SW480 (cell line): Measurements from ENCODE around the gene DENND4A.
"Not testable (repeated sequence)": the region's sequence is repeated elsewhere in the genome, so short reads cannot be mapped to it uniquely, and the experiment has no call there.

Experiments
- DNase-seq: peaks from one replicate; pipeline ENCODE4 v3.0.0-alpha.2; 2016; ENCODE audit warnings: low spot score

DENND4A gene

DNA sequence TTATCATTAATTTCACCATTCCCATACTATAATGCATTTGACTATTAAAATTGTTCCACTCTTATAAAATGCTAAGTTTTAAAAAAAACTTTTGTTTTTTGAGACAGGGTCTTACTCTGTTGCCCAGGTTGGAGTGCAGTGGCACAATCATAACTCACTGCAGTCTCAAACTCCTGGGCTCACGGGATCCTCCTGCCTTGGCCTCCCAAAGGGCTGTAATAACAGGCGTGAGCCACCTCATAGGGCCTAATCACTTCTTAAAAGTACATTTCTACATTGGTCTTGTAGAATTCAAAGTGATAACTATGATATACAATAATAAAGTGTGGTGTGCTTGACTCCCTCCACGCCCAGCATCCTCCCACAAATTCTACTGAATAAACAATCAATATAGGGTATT, 3.0 kb downstream of the DENND4A start:
- no peak for DNase-seq

- DNase-seq, result no peak
Observed at GRCh38 chr15:65787260-65787659, 4.8 kb downstream of the DENND4A start.

GRCh38 chr15:65785151-65785550, 6.9 kb downstream of the DENND4A start:
- DNase-seq, result no peak

- DNase-seq, result no peak
Observed at GRCh38 chr15:65783872-65784271, 8.2 kb downstream of the DENND4A start.

DNA sequence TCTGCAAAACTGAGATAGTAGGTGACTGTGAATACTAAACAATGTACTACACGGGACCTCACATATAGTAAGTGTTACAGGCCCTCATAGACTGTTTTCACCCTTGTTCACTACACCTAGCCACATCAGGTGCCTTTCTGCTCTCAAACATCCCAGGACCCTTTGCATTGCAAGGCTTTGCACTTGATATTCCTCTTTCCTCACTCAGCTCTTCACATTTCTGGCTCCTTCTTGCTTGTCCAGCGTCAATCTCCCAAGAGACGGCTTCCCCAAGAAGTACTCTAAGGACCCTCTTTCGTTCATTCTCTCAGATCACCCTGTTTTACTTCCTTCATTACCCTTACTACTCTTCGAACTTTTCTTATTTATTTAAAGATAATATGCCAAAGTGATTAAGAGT, 10.0 kb downstream of the DENND4A start:
- DNase-seq, result no peak

DNA sequence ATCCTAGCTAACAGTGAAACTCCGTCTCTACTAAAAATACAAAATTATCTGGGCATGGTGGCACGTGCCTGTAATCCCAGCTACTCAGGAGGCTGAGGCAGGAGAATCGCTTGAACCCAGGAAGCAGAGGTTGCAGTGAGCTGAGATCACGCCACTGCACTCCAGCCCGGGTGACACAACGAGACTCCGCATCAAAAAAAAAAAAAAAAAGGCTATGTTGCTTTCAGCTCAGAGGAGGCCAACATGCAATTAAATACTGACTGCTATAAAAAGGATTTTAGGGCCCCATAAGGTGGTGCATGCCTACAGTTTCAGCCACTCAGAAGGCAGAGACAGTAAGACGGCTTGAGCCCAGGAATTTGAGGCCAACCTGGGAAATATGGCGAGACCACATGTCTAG, 13.4 kb downstream of the DENND4A start:
- DNase-seq, result not testable (repeated sequence)

- DNase-seq, result no peak
Observed at GRCh38 chr15:65778269-65778668, 13.8 kb downstream of the DENND4A start.

- DNase-seq, result no peak
Observed at GRCh38 chr15:65777843-65778242, 14.2 kb downstream of the DENND4A start.

- no peak for DNase-seq
Observed at GRCh38 chr15:65777053-65777452, 15.0 kb downstream of the DENND4A start.

DNA sequence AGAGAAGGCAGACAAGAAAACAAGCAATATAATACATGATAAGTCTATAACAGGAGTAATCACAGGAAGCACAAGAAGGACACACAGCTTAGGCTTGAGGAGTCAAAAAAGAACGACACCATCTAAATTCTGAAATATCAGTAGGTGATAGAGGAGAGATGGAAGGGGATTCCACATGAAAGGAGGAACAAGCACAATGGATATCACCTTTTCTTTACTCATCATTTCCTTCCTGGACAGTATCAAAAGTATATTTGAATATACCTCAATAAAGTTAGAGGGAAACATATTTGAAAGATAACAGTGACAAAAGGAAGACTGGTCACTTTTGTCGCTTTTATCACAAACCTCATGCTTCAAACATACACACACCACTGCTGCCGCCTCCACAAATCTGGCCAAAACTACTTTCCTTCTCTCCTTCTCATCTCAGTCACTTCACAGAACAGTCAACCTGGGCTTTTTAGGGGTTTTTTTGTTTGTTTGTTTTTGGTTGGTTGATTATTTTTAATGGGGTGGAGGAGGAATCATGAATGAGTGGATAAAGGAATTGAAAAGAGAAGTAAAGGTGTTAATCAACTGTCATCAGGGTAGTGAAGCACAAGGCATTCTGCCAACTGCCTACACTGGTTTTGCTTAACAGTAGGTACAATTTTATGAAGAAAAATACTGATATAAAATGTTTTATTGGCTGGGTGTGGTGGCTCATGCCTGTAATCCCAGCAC, 18.5 kb downstream of the DENND4A start:
- no peak for DNase-seq

DNA sequence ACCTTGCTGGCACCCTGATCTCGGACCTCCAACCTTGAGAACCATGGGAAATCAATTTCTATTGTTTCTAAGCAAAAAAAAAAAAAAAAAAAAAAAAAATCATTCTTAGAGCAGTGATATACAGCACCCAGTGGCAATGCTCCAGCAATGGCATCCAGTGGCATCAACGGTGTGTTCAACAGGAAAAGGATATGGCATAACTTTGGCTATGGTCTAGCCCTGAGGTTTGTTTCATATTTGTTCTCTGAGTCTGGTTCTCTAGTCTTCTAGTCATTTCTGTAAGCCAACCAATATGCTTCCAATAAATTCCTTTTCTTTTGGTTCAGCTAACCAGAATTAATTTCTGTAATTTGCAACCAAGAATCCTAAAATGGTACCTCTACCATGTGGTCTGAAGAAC, 19.2 kb downstream of the DENND4A start:
- DNase-seq, result no peak

GRCh38 chr15:65771870-65772269, 20.2 kb downstream of the DENND4A start:
- DNase-seq, result no peak

DNA sequence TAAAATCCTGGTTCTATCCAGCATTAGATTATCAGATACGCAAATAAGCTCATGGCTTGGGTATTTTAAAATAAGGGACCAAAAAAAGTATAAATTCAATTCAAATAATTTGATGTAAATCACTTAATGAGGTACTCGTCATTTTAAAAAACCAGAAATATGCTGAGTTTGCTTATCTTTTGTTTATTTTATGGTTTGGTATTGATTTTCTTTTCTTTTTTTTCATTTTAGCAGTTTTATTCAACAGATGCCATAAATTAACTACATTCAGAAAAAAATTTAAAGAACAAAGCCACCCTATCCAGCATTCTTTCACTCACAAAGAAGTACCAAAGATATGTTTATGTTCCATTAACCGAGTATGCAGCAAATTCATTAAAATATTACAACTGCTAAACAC, 22.6 kb downstream of the DENND4A start:
- no peak for DNase-seq

DNA sequence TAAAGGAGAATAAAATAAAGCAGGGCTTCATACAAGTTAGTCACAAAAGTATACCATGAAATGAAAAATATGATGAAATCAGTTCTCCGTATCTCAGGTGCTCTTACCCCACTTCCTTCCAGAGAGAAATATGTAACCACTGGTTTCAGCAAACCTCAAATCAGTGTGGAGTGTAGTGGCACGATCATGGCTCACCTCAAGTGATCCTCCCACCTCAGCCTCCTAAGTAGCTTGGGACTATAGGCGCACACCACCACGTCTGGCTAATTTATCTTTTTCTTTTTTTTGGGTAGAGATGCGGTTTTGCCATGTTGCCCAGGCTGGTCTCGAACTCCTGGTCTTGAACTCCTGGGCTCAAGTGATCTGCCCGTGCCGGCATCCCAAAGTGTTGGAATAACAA, 24.2 kb downstream of the DENND4A start:
- no peak for DNase-seq

DNA sequence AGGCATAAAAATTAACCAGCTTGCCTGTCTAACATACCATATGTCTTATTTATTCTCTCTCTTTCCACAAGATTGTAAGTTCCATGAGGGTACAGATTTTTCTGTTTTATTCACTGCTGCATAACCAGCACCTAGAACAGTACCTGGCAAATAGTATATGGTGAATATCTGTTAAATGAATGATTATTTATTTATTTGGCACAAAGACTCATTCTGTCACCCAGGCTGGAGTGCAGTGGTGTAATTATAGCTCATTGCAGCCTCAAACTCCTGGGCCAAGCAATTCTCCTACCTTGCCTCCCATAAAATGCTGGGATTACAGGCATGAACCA, 24.9 kb downstream of the DENND4A start:
- DNase-seq, result no peak

- DNase-seq, result no peak
Observed at GRCh38 chr15:65766422-65767263, 25.4 kb downstream of the DENND4A start.

- DNase-seq, result no peak
Observed at GRCh38 chr15:65765106-65765505, 27.0 kb downstream of the DENND4A start.

DNA sequence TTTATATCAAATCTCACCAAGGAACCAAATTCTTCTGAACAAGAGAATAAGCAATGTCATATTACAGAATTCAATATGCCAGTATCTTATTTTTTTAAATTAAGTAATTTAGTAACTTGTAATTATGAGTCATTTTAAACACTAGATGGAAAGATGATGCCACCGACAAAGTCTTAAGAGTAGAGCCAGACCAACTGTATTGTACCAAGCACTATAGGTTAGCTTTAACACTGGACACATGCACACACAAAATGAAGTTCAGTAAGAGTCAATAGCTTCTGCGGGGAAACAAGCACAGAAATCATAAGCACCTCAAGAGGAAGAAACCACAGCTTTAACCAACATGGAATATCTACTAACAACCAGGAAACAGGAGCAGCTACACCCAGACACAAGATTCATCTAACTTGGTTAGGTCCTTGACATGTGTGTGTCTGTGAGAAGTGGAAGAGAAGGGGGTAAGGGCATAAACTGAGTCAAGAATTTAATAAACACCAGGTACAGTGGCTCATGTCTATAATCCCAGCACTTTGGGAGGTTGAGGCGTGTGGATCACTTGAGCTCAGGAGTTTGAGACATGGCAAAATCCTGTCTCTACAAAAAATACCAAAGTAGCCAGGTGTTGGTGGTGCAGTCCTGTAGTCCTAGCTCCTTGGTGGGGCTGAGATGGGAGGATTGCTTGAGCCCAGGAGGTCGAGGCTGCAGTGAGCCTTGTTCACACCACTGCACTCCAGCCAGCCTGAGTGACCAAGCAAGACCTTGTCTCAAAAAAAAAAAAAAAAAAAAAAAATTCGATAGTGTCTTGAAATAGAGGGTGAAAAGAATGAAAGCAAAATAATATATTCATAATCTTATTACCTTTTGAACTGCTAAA, 28.9 kb downstream of the DENND4A start:
- DNase-seq, result no peak

- no peak for DNase-seq
Observed at GRCh38 chr15:65762399-65762798, 29.7 kb downstream of the DENND4A start.

DNA sequence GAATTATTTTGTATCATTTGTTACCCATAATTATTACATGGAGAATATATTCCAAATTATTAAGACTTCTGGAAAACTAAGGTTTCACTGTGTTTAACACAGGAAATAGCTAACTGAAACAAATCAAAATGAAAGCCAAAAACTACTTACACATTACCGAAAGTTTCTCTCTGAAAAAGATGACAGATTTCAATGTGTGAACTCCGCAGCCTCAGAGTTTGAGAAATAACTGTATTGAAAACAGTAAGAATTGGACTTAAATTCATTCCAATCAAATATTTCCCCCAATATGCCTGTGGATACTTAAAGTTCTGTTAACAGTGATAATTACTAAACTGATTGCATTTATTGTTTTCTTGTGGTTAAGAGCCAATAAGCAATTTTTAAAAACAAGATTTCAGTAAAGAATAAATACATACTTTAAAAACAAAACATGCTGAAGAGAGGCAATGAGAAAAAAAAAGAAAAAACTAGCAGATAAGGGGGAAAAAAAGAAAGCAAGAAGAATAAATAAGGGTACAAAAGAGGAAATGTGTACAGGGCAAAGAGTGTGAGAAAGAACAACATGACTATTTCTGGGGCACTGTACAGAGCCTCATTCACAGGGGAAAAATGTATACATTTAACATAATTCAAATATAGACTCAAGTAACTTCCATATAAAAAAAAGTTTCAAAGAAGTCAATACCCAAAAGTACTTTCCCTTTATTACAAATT, 30.7 kb downstream of the DENND4A start:
- no peak for DNase-seq

DNA sequence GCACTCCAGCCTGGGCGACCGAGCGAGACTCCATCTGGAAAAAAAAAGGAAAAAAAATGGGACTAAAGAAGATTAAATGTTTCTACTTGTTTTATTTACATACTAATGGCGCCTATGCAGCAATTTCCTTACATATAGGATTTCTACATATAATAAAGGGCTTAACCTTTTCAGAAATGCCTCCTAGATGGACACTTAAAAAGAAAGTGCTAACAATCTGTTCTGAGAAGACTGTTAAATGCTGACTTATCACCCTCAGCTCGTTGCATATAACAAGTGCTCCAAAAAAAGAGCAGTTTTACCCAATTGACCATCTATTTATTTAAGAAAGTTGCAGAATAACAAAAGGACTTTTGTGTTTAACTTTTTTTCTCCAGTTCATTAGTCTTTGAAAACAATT, 32.7 kb downstream of the DENND4A start:
- no peak for DNase-seq

DNA sequence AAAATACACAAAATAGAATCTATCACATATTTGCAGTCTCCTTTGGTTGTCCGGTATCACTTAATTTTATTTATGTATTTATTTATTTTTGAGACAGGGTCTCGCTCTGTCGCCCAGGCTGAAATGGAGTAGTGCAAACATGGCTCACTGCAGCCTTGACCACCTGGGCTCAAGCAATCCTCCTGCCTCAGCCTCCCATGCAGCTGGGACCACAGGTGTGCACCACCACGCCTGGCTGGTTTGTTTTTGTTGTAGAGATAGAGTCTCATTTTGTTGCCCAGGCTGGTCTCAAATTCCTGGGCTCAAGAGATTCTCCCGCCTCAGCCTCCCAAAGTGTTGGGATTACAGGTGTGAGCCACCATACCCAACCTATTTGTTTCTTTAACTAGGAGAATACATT, 33.9 kb downstream of the DENND4A start:
- no peak for DNase-seq
